ENCODE results near the gene POLR3H.

Gene POLR3H

DNA sequence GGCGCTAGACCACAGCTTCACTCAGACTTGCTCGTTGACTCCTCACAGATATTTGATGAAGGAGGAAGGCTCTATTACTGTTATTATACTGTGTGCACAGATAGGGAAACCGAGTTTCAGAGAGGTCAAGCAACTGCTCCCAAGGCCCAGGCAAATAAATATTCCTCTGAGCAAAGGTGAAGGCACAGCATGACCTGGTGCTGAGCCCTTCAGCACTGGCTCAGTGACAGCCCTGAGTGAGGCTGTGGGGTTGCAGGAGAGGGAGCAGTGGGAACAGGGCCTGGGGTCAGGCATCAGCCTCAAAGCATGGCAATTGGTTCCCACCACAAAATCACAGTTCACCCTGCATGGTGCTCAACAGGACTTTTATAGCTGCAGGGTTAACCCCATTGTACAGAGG lies 7.1 kb downstream of the POLR3H start:
- DNase-seq (ENCODE audit: low read depth in 3 of 3) = no peak

DNA sequence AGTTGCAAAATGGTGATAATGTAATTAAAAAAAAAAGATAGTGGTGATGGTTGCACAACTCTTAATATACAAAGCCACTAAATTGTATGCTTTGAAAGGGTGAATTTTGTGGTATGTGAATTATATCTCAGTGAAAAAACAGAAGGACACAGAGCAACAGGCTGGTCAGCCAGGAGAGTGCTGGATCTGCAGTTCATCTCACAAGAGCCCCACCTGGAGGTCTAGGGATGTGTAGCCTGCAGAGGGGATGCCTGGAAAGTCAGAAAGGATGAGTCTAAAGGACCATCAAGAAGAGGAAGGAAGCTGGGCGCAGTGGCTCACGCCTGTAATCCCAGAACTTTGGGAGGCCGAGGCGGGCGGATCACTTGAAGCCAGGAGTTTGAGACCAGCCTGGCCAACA lies 9.0 kb downstream of the POLR3H start:
- DNase-seq (ENCODE audit: low read depth in 3 of 3) = no peak

DNA sequence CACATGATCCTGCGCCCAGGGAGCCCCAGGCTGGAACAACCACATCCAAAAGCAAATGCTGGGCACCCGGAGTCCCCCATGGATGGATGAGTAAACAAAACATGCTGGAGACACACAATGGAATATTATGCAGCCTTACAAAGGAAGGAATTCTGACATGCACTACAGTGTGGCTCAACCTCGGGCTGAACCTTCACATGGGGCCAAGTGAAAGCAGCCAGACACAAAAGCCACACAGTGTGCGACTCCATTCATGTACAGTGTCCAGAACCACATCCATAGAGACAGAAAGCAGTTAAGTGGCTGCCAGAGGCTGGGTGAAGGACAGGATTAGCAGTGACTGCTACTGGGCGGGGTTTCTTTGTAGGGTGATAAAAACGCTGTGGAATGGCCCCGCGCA lies 10.1 kb downstream of the POLR3H start:
- DNase-seq (ENCODE audit: low read depth in 3 of 3) = no peak

DNA sequence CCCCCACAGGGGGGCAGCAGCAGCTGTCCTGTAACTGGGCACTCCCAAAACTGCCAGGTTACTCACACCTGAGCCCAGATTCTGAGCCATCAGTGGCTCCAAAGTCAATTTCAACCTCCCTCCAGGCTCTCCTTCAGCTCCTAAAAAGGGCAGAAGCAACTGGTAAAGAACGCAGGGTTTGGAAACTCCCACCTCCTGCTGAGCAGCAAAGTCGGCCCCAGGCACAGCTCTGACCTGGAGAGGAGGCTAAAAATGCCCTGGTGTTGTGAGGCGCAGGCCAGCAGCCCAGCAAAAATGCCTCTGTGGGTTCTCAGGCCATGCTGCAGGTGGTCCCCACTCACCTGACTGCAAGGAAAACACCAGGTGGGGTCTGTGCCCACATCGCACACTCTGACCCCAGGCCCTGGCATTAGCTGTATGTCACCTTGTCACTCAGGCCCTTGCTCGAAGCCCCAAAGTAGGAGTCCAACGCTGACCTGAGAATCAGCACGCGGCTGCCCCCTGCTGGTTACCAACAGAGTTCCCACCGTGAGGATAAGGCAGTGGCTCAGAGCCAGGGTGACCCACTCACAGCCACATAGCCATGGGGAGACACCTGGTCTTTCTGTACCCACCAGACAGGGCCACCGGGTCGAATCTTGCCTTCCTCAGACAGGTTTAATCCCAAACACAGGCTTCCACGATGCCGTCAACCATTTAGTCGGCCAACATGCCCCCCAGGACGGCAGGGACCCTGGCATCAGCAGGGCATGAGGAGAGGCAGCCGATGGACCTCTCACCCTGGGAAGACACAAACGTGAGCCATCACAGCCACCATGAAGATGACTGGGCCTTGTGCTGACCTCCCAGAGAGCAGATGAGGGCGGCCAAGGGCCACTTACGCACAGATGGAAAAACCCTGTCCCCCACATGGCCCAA lies 11.1 kb downstream of the POLR3H start:
- peak; percentile 23 to 68 (median 38) for DNase-seq (ENCODE audit: low read depth in 3 of 3)

DNA sequence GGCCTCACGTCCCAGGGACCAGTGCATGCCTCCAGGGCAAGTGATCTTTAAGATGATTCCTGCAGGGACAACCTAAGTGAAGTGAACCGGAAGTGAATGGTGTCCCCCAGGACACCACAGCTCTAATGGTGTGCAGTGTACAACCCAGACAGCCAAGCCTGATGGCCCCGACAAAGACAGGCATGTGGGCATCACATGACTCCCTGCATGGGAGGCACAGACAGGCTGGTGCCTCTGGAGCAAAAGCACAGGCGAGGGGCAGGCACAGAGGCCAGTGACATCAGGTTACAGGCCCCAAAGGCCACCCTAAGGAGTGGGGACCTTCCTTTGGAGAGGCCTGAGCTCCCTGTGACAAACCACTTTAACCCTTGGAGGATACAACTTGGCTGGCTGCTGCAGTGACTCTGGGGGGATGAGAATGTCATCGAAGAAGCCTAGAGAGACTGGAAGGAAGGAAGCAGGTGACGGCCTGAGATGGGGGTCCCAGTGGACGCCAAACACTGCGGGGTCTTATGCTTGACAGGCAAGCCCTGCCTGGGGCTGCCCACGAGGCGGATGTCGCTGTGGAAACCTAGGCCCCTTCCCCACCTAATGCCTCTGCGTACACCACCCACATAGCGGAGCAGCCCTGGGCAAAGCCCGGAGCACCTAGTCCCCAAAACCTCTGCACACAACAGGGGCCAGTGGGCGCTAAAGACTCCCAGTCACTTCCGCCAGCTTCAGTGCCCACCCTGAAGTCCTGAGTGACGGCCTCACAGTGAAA lies 12.4 kb downstream of the POLR3H start:
- DNase-seq (ENCODE audit: low read depth in 3 of 3) = no peak

DNA sequence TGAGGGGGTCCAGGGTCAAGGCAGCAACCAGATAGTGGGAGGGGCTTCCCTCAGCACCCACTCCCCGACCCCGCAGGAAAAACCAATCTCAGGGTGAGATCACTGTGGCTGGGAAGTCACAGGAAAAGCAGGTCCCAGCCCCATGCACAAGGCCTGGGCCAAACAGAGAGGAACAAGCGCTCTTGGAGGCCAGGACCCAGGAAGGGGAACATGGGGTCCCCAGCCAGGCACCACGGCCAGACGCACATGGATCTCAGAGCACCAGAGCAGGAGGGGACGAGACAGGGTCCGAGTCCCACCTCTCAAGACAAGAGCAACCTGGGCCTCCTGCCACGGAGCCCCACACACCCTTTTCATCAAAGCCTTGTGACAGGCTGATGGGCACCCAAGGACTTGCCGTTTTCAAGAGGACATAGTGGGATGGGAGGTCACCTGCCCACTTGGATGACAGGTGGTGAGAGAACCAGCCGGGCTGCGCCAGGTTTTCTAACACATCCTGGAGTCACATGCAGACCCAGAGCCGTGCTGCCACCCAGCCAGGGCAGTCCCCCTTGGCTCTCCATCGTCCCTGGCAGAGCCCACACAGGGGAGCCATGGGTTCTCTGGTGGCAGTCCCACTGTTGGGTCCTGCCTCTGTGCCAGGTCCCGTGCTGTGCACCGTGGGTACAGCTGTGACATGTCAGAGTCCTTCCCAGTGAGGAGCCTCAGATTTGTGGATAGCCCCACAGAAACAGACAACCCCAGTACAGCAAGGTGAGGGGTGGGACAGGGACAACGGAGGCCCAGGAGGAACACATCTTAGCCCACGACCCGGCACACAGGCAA lies 13.2 kb downstream of the POLR3H start:
- DNase-seq (ENCODE audit: low read depth in 3 of 3) = no peak

DNA sequence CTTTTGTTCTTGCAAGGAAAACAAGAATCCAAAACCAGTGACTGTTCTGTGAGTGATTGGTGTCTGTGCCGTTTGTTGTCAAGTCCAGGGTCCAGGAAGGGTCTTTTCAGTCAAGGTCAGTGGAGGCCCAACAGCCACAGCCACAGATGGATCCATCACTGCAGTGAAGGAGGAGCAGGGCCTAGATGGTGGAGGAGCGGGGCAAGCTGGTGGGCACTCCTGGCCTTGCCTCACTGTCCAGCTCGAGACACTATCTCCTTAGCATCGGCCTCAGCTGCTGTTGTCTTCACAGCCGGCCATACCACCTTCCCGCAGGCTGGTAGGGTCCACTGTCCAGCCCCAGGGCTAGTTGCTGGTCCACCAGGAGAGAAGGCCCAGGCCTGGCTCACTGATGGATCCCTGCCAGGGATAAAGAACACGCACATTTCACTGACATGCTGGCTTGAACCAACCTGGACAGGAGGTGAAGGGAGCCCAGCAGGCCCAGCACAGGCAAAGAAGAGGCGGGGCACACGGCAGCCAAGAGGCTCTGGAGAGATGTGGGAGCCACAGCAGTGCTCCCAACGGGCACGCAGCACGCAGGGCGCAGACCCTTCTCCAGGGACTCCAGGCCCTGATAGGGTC lies 15.2 kb downstream of the POLR3H start:
- no peak for DNase-seq (ENCODE audit: low read depth in 3 of 3)

DNA sequence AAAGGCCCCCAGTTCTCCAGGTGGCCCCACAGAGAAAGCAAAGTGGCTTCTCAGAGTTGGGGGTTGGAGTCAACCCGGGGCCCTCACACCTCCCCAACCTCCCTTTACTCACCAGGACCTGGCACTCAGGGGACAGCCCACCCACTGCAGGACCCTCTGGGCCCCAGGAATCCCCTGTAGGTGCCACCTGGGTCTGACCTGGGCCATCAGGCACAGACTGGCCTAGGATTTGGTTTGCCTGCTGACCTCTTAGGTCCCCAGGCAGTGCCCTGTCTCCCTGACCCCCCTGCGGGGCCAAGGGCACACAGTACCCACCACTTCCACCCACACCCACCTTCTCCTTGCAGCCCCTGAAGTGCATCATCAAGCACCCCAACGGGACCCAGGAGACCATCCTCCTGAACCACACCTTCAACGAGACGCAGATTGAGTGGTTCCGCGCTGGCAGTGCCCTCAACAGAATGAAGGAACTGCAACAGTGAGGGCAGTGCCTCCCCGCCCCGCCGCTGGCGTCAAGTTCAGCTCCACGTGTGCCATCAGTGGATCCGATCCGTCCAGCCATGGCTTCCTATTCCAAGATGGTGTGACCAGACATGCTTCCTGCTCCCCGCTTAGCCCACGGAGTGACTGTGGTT lies 16.0 kb downstream of the POLR3H start:
- no peak for DNase-seq (ENCODE audit: low read depth in 3 of 3)

DNA sequence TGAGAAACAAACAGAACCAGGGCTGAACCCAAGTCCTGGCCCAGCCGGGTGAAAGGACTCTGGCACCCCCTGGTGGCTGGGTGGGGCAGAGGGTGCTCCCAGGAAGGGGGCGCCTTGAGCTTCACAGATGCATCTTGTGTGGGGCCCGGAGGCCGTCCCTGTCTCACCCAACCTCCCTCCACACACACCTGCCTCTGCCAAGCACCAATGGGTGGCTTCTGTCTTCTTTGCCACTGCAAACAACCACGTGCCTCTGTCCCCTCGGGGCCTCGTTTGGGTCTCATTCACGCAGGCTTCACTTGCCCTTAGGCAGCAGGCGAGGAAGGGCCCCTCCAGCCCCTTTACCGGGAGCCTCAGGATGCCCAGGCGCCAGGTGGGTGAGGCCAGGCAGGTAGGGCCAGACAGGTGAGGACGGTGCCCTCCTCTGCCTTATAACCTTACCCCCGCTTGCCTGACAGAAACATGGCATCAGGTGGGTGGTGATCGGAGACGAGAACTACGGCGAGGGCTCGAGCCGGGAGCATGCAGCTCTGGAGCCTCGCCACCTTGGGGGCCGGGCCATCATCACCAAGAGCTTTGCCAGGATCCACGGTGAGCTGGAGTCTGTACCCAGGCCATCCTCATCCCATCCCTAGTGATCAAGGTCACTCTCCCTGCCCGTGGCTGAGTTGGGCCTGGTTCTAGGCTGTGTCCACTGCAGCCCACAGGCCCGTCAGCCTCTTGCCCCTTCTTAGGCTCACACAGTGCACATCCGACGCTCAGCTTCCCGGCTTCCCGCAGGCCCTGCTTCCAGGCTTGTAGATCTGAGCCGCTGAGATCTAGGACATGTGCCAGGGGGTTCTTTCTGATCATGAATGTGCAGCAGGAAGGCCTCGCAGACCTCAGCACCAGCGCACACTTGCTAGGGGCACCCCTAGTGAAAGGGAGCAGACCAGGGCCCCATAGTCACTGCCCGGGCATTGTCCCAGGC lies 17.2 kb downstream of the POLR3H start:
- peak; percentile 34 to 57 (median 51) for DNase-seq (ENCODE audit: low read depth in 3 of 3)

DNA sequence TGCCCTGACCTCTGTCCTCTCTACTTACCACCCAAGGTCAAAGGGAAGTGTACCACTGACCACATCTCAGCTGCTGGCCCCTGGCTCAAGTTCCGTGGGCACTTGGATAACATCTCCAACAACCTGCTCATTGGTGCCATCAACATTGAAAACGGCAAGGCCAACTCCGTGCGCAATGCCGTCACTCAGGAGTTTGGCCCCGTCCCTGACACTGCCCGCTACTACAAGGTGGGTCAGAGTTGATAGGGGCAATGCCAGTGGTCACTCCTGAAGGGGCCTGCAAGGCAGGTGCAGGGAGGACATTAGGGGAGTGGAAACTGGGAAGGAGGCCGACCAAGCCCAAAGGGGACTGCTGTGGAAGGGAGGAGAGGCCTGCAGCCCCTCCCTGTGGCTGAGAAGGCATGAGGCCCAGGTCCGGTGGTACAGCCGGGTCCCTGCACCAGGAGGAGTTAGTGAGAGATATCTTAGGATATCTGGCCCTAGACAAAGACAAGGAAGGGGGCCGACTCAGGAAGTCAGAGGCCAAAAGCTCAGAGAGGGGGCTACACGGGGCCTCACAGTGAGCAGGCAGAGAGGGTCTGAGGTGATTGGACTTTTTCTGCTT lies 17.9 kb downstream of the POLR3H start:
- no peak for DNase-seq (ENCODE audit: low read depth in 3 of 3)

DNA sequence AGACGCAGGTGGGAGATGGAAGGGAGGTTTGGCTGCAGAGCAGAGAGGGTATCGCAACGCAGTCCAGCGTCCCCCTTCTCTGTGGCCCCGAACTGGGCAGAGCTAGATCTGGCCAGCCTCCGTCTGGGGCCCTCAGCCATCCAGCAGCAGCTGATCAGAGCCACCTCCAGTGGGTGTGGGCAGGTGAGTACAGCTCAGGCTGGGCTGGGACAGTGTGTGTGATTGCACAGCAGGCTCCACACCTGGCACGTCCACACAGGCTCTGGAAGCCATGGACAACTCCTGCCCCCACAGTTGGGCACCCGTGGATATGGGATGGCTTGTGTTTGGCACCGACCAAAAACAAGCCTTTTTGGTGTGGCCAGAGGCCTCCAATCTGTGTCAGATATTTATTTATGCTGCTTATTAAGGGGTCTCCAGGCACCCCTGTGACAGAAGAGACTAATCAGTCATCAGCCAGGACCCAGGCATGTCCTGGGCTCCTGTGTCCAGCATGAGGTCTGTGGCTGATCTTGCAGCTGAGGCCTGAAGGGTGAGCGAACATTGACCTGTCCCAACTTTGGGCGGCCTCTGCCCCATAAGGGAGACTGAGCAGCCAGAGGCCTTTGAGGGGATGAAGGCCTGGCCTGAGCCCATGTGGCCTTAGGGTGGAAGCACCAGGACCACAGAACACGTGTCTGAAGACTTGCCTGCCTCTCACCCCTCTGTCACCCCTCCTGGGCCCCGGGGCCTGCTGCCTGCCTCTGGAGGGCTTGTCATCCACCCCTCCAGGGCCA lies 18.6 kb downstream of the POLR3H start:
- DNase-seq (ENCODE audit: low read depth in 3 of 3) = no peak

DNA sequence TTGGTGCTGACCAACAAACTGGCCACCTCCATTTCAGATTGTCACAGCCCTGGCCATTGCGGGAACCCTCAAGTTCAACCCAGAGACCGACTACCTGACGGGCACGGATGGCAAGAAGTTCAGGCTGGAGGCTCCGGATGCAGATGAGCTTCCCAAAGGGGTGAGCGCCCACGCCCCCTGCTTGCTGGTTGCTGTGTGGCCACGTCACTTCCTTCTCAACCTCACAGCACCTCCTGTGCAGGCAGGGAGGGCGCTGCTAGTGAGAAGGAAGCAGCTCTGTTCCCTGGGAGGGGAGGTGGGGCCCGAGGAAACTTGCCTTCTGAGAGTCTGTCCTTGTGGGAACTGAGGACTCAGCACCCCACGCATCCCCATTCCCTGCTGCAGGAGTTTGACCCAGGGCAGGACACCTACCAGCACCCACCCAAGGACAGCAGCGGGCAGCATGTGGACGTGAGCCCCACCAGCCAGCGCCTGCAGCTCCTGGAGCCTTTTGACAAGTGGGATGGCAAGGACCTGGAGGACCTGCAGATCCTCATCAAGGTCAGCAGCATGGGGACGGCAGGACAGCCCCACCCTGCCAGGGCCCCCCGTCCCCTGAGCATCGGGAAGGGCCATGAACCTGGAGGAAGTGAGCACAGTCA lies 19.3 kb downstream of the POLR3H start:
- peak in 2 of 3 experiments; percentile 34 to 66 for DNase-seq (ENCODE audit: low read depth in 3 of 3)

DNA sequence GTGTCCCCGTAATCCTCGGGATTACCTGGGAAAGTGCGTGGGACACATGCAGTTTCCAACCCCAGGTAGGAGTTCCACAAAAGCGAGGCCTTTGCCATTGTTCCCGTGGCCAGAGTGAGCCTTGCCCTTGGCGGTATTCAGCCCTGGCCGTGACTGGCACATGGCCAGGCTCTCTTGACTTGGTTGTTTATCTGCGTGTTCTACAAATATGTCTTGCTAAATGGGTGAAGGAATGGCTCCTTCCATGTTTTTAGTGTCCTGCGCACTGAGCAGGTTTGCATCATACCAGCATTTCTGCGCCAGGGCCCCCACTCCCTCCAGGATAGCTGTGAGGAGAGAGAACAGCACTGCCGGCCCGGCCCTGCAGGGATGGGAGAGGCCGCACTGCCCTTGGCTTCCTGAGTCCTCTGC lies 20.0 kb downstream of the POLR3H start:
- DNase-seq (ENCODE audit: low read depth in 3 of 3) = no peak

DNA sequence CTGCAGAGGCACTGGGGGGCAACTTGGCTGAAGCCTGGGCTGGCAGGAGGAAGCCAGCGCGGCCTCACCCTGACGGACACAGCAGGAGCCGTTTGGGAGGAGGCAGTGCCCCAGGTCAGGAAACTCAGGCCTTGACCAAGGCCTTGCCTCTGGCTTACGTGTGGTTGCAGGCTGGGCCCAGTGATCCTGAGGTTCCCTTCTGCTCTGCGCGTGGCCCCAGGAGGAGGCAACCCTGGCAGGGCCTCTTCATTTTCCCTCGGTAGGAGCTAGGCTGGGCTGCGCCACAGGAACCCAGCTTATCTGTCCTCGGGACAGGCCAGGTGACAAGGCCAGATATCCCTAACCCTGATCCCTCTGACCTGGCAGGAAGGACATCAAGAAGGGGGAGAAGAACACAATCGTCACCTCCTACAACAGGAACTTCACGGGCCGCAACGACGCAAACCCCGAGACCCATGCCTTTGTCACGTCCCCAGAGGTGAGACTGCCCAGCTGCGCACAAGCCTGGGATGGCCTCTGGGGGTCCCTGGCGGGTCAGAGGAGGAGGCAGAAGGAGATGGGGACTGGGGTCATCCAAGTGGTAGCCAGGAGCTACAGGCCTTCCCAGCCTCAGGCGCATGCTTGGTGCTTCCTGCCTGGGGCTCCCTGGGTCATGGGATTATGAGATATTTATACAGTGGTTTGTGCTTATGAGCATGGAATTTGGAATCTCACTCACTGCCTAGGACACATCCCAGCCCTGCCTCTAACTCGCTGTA lies 20.6 kb downstream of the POLR3H start:
- DNase-seq (ENCODE audit: low read depth in 3 of 3) = no peak

DNA sequence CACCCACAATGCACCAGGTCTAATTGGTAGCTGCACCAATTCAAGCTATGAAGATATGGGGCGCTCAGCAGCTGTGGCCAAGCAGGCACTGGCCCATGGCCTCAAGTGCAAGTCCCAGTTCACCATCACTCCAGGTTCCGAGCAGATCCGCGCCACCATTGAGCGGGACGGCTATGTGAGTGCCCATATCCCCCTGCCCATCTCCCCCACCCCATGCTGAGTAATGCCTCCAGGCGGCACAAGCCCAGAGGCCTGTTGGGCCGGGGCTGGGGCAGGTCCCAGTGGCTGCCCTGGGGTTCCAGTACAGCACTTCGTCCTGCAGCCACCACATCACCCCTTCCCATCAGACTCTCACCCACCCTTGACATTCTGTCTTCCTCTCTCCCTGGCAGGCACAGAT lies 21.5 kb downstream of the POLR3H start:
- no peak for DNase-seq (ENCODE audit: low read depth in 3 of 3)

DNA sequence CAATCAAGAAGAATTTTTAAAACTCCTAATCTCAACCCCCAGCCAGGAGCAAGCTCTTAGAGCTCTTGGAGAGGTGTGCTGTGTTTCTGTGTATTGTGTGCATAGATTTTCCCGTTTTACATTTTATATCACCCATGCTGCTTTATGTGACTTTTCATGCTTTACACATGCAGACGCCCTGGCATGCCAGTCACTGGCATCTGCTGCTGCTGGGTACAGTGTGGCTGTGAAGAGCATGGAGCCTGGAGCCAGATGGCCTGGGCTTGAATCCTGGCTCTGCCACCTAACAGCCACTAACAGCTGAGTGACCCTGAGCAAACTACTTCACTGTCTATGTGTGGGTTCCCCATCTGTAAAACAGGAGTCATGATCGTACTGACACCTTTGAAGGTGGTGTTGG lies 23.1 kb downstream of the POLR3H start:
- no peak for DNase-seq (ENCODE audit: low read depth in 3 of 3)

DNA sequence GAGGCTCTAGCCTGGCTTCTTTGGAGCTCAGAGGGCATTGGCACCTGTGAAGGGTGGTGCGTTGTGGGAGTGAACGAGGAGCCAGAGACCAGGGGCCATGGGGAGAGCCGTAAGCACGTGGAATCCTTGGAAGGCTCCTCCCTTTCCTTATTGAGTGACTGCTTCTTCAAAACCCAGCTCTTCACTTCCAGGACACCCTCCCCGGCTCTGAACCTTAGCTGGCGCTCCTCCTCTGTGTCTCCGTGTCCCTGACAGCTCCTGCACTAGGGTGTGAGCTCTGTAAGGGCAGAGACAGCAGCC lies 26.3 kb downstream of the POLR3H start:
- DNase-seq (ENCODE audit: low read depth in 3 of 3) = no peak
